ENCODE data around the gene LBHD2. TPM values are rescaled to one million over a fixed set of nuclear protein-coding genes. Genes with fewer than 3 reads are reported as not detected.

Gene LBHD2
- total and polyA plus RNA-seq, 2 of the 8 experiments (the other 6 are each of a cell fraction or from before 2014, with no cell fraction given), result not detected

DNA sequence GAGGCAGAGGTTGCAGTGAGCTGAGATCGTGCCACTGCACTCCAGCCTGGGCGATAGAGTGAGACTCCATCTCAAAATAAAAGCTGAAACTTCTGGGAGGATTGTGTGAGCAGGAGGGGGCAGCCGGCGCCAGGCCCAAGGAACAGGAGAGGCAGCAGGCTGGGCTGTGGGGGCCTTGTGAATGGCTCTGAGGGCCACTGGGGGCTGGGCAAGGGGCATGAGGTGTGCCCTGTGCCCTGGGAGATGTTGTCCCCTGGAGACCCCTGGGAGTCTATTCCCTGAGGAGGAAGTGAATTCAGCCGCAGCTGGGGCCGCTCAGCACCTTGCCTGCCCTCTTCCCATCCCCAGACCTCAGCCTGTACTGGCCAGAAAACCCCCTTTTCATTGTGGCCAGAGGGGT is 4.9 kb downstream of the LBHD2 start:
- Histone ChIP-seq H3K79me2 (ENCODE audit: control insufficient read depth in 1 of 2, insufficient read depth in 2 of 2, low read length in 2 of 2) (no peaks in the 10 kb centered on the region), H3K23ac (ENCODE audit: insufficient read length) (no peak overlapping the region), H3K9ac (replicated peaks in 1 of 4; ENCODE audit: extremely low read depth in 1 of 4, low read depth in 3 of 4, low read length in 3 of 4) (no peak overlapping the region), H3K18ac (ENCODE audit: extremely low read depth, low read length) (no peak overlapping the region), H3K9me3 (ENCODE audit: insufficient read depth in 2 of 2, low read depth in 1 of 2, low read length in 1 of 2) (no peaks in the 10 kb centered on the region), H2BK12ac (ENCODE audit: low read depth, low read length) (no peak overlapping the region), H4K5ac (ENCODE audit: insufficient read length, low read depth, low read length) (no peak overlapping the region), H3K4me3 (ENCODE audit: extremely low read depth in 1 of 4, insufficient read depth in 2 of 4, low read depth in 3 of 4, low read length in 4 of 4) (no peak overlapping the region), H3K4me2 (ENCODE audit: insufficient read depth in 1 of 2, low read depth in 2 of 2, low read length in 2 of 2) (no peak overlapping the region), H2BK5ac (ENCODE audit: low read depth, low read length) (no peak overlapping the region), H3K27ac (ENCODE audit: low read depth, low read length) (no peak overlapping the region), H3K79me1 (ENCODE audit: low read depth, low read length) (no peaks in the 10 kb centered on the region), H2AFZ (ENCODE audit: low read length) (no peak overlapping the region), H3K4me1 (replicated peaks in 1 of 4; ENCODE audit: control insufficient read depth in 3 of 4, insufficient read depth in 4 of 4, low read length in 3 of 4) (peaks cover 2 to 15% (median 4%) of the 10 kb centered on the region in 4 experiments; a peak in 6 of 7 replicates), H3K23me2 (ENCODE audit: low read depth, low read length) (peaks cover 7% of the 10 kb centered on the region; the same call in 1 of the 2 replicates), H3K27me3 (replicated peaks in 1 of 4; ENCODE audit: control insufficient read depth in 3 of 4, extremely low read depth in 1 of 4, insufficient read depth in 3 of 4, low read length in 3 of 4) (peaks cover 3 to 23% (median 17%) of the 10 kb centered on the region in 4 experiments), H4K20me1 (replicated peaks in 1 of 2; ENCODE audit: control insufficient read depth in 1 of 2, insufficient read depth in 2 of 2, low read length in 2 of 2) (peaks cover 0 to 3% of the 10 kb centered on the region in 2 experiments), H2BK15ac (ENCODE audit: low read length) (no peak overlapping the region), H4K8ac (ENCODE audit: extremely low read depth, insufficient read depth, low read length) (no peak overlapping the region), H3K14ac (ENCODE audit: insufficient read length) (no peak overlapping the region), H3K56ac (replicated peaks; ENCODE audit: insufficient read length, low read depth, low read length) (no peak overlapping the region), H2BK120ac (replicated peaks; ENCODE audit: low read depth, low read length) (no peak overlapping the region), H4K91ac (replicated peaks; ENCODE audit: insufficient read length, low read length) (no peak overlapping the region), H2BK20ac (ENCODE audit: low read length) (no peak overlapping the region), H2AK5ac (ENCODE audit: low read depth, low read length) (no peak overlapping the region), H3K36me3 (ENCODE audit: control insufficient read depth in 2 of 4, insufficient read depth in 4 of 4, low read length in 3 of 4) (no peaks in the 10 kb centered on the region), H3K4ac (replicated peaks; ENCODE audit: insufficient read length, low read depth, low read length) (no peak overlapping the region)
- DNase-seq (ENCODE audit: low read depth in 1 of 2, low spot score in 2 of 2) (no peak), FAIRE-seq (no peak)
- POLR2A ChIA-PET (ENCODE audit: partially characterized antibody), result no interaction called here
- CTCF ChIA-PET (ENCODE audit: partially characterized antibody), result interaction anchor here (1.6 to 5.2 kb wide), 3 partner anchors 9 to 41 kb away, joined by 6 to 43 read pairs (median 16); no protein-coding TSS in a partner anchor
- WGBS, 2 experiments (ENCODE audit: extremely low coverage in 1 of 2, insufficient coverage in 1 of 2, insufficient read length in 1 of 2, insufficient replicate concordance in 2 of 2, low coverage in 1 of 2, low lambda C conversion rate in 2 of 2, missing lambda C conversion rate in 1 of 2), result 80% methylated on average over 4 of the region's 6 CpGs; no CpG with 5 or more reads in 1 of the 2 experiments
- no peak for TF ChIP-seq SP2 (IDR thresholded peaks at IDR 0.05; ENCODE audit: low read length)
- TF ChIP-seq, protein P1, sequence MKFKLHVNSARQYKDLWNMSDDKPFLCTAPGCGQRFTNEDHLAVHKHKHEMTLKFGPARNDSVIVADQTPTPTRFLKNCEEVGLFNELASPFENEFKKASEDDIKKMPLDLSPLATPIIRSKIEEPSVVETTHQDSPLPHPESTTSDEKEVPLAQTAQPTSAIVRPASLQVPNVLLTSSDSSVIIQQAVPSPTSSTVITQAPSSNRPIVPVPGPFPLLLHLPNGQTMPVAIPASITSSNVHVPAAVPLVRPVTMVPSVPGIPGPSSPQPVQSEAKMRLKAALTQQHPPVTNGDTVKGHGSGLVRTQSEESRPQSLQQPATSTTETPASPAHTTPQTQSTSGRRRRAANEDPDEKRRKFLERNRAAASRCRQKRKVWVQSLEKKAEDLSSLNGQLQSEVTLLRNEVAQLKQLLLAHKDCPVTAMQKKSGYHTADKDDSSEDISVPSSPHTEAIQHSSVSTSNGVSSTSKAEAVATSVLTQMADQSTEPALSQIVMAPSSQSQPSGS (IDR thresholded peaks at IDR 0.05; ENCODE audit: low read length), result no peak
- TF ChIP-seq NRF1 (IDR thresholded peaks at IDR 0.05; ENCODE audit: low read depth, low read length), result no peak
- no peak for TF ChIP-seq RBBP5 (IDR thresholded peaks at IDR 0.05; ENCODE audit: borderline replicate concordance, low read depth, low read length)
- TF ChIP-seq, protein P2, sequence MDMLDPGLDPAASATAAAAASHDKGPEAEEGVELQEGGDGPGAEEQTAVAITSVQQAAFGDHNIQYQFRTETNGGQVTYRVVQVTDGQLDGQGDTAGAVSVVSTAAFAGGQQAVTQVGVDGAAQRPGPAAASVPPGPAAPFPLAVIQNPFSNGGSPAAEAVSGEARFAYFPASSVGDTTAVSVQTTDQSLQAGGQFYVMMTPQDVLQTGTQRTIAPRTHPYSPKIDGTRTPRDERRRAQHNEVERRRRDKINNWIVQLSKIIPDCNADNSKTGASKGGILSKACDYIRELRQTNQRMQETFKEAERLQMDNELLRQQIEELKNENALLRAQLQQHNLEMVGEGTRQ (IDR thresholded peaks at IDR 0.05; ENCODE audit: low read length), result no peak
- TF ChIP-seq JUND (IDR thresholded peaks at IDR 0.05; ENCODE audit: low read length), result no peak
- no peak for TF ChIP-seq CHD1 (IDR thresholded peaks at IDR 0.05; ENCODE audit: low read depth, low read length)
- no peak for TF ChIP-seq BACH1 (IDR thresholded peaks at IDR 0.05; ENCODE audit: low read length)
- no peak for TF ChIP-seq SP4 (IDR thresholded peaks at IDR 0.05; ENCODE audit: low read length)
- no peak for TF ChIP-seq CBX5 (IDR thresholded peaks at IDR 0.05; ENCODE audit: low read depth, low read length)
- no peak for TF ChIP-seq POLR2AphosphoS5 (IDR thresholded peaks at IDR 0.05; ENCODE audit: low read depth, low read length)
- TF ChIP-seq HDAC2 (IDR thresholded peaks at IDR 0.05; ENCODE audit: borderline replicate concordance in 1 of 2, low read depth in 2 of 2, low read length in 2 of 2), result no peak
